Endothelial cell of umbilical vein (primary cell): ENCODE results near the gene RYR2. TPM values are rescaled to one million over a fixed set of nuclear protein-coding genes. Genes with fewer than 3 reads are reported as not detected.
A peak's percentile ranks its signal among the peaks of the same experiment; 100 is the strongest.

ENCODE experiments used
- BruUV-seq: library from RNA; stranded (reverse); fragments of 400-500 nt; replicated peaks from 2 replicates; lab custom pipeline; 2021; lab: Mats Ljungman, UMichigan
- CTCF ChIA-PET: fragments of 300-600, 350-600 bp; sonication (Branson Sonifier 250); formaldehyde crosslinking; loops from one replicate; lab custom pipeline; 2021; ENCODE audit warnings: antibody characterized with exemption, inconsistent platforms; lab: Charles Lee
- POLR2A ChIA-PET: fragments of 300-600, 350-600 bp; sonication (Branson Sonifier 250); formaldehyde crosslinking; loops from one replicate; lab custom pipeline; 2021; ENCODE audit warnings: antibody characterized with exemption, inconsistent platforms; lab: Charles Lee
- DNase-seq: peaks from one replicate; pipeline ENCODE4 v3.0.0-alpha.2; 2011; ENCODE audit warnings: low read depth, low spot score
- FAIRE-seq: peaks from 2 replicates; lab custom pipeline; 2011; peaks lifted over from hg19 to GRCh38; lab: Jason Lieb, UNC
- H2AFZ ChIP-seq: 2 replicates; pipeline ENCODE4 v1.6.0; 2012; ENCODE audit warnings: low read depth, low read length, control low read depth, inconsistent platforms
- H3K27ac ChIP-seq: 2 replicates; pipeline ENCODE4 v1.5.1; 2011; ENCODE audit warnings: low read depth, mild to moderate bottlenecking, control low read depth, low read length, moderate library complexity; ENCODE audit not compliant: insufficient read depth
- H3K27me3 ChIP-seq, 2 experiments: 2 replicates each; pipeline versions ENCODE4 v1.6.0 to v1.6.1; 2011; ENCODE audit warnings: low read length in 2 of 2, mixed read lengths in 1 of 2; ENCODE audit not compliant: control insufficient read depth in 2 of 2, insufficient read depth in 2 of 2
- H3K36me3 ChIP-seq, 2 experiments: 2 replicates in 1 of 2; 3 replicates in 1 of 2; pipeline ENCODE4 v1.5.1; 2011; ENCODE audit warnings: low read length in 2 of 2, mild to moderate bottlenecking in 1 of 2, moderate library complexity in 1 of 2; ENCODE audit not compliant: control insufficient read depth in 2 of 2, insufficient read depth in 2 of 2; ENCODE audit errors: extremely low read depth in 1 of 2
- H3K4me1 ChIP-seq: 3 replicates; pipeline ENCODE4 v1.5.1; 2011; ENCODE audit warnings: mild to moderate bottlenecking, low read length; ENCODE audit not compliant: control insufficient read depth, insufficient read depth; ENCODE audit errors: extremely low read depth
- H3K4me2 ChIP-seq: 2 replicates; pipeline ENCODE4 v1.6.1; 2011; ENCODE audit warnings: low read length, control low read depth, mixed read lengths; ENCODE audit not compliant: insufficient read depth
- H3K4me3 ChIP-seq, 3 experiments: fragments of 200-600 bp in 1 of 3; sonication (generic), shearing (Covaris generic) in 1 of 3; replicated peaks in 1 of 3; 2 replicates each; pipeline ENCODE4 v1.5.1; 2011 to 2016; ENCODE audit warnings: control low read depth in 3 of 3, low read length in 3 of 3, mild to moderate bottlenecking in 2 of 3, inconsistent platforms in 1 of 3, low read depth in 1 of 3, moderate library complexity in 1 of 3; ENCODE audit not compliant: insufficient read depth in 1 of 3
- H3K79me2 ChIP-seq: 2 replicates; pipeline ENCODE4 v1.6.0; 2012; ENCODE audit warnings: low read length, inconsistent platforms; ENCODE audit not compliant: control insufficient read depth, insufficient read depth
- H3K9ac ChIP-seq: replicated peaks from 2 replicates; pipeline ENCODE3; 2011; ENCODE audit warnings: low read length, control low read depth; ENCODE audit not compliant: insufficient read depth; ENCODE audit errors: extremely low read depth
- H3K9me1 ChIP-seq: replicated peaks from 3 replicates; pipeline ENCODE4 v1.6.0; 2011; ENCODE audit warnings: mild to moderate bottlenecking, low read length; ENCODE audit not compliant: control insufficient read depth, insufficient read depth; ENCODE audit errors: extremely low read depth
- H3K9me3 ChIP-seq: replicated peaks from 2 replicates; pipeline ENCODE4 v1.5.1; 2012; ENCODE audit warnings: low read length, inconsistent platforms; ENCODE audit not compliant: control insufficient read depth, insufficient read depth
- H4K20me1 ChIP-seq: replicated peaks from 2 replicates; pipeline ENCODE3; 2011; ENCODE audit warnings: mild to moderate bottlenecking, low read length; ENCODE audit not compliant: control insufficient read depth, insufficient read depth; ENCODE audit errors: extremely low read depth
- CTCF ChIP-seq, 2 donors: IDR thresholded peaks; 1 replicate in 1 of 2; 2 replicates in 1 of 2; pipeline ENCODE4 v1.5.1; 2011; ENCODE audit warnings: low read length in 2 of 2, mild to moderate bottlenecking in 2 of 2, moderate library complexity in 2 of 2, control low read depth in 1 of 2, inconsistent platforms in 1 of 2, low read depth in 1 of 2; ENCODE audit not compliant: insufficient read depth in 1 of 2; ENCODE audit errors: extremely low read depth in 1 of 2
- EZH2 ChIP-seq: IDR thresholded peaks from 2 replicates; pipeline ENCODE4 v1.6.1; 2012; ENCODE audit warnings: borderline replicate concordance, low read depth, mild to moderate bottlenecking, moderate library complexity, low read length, inconsistent platforms; ENCODE audit not compliant: severe bottlenecking
- FOS ChIP-seq: IDR thresholded peaks from 2 replicates; pipeline ENCODE4 v1.6.1; 2011; ENCODE audit warnings: mild to moderate bottlenecking, low read length, moderate library complexity, borderline replicate concordance; ENCODE audit not compliant: insufficient read depth
- GATA2 ChIP-seq: IDR thresholded peaks from 2 replicates; pipeline ENCODE4 v1.7.0; 2011; ENCODE audit warnings: low read depth, mild to moderate bottlenecking, moderate library complexity, mixed read lengths, low read length; ENCODE audit not compliant: insufficient read length, insufficient read depth
- JUN ChIP-seq: IDR thresholded peaks from 2 replicates; pipeline ENCODE4 v1.6.1; 2011; ENCODE audit warnings: borderline replicate concordance, low read depth; ENCODE audit not compliant: insufficient read length, insufficient read depth
- MYC ChIP-seq: IDR thresholded peaks from one replicate; pipeline ENCODE4 v1.6.1; 2011; ENCODE audit warnings: mild to moderate bottlenecking, low read depth, low read length
- POLR2A ChIP-seq: IDR thresholded peaks from 2 replicates; pipeline ENCODE4 v1.6.1; 2012; ENCODE audit warnings: low read depth, mild to moderate bottlenecking, control low read depth, low read length
- POLR2AphosphoS5 ChIP-seq: IDR thresholded peaks from 2 replicates; pipeline ENCODE4 v1.6.1; 2012; ENCODE audit warnings: low read depth, mild to moderate bottlenecking, control low read depth, low read length, moderate library complexity; ENCODE audit not compliant: insufficient read depth
- dilution Hi-C: fragments of 300-500 bp; cut with MboI; formaldehyde crosslinking; loops from one replicate; pipeline ENCODE4 v1.15.0; 2019; ENCODE audit warnings: low sequenced_read_pairs; ENCODE audit not compliant: extremely low pct_ligation_motif_present
- intact Hi-C: fragments of 100-400 bp; cut with micrococcal nuclease; formaldehyde crosslinking; loops from one replicate; pipeline ENCODE4 v1.10.0; 2022
- polyA plus RNA-seq, 4 experiments: library from polyadenylated mRNA; depleted of rRNA in 3 of 4; stranded (reverse) in 3 of 4; unstranded in 1 of 4; fragments of >200 nt; gene quantifications; 2 replicates each; pipeline versions ENCODE4 v1.2.1 to v1.2.3, GENCODE V29; 2011 to 2012; ENCODE audit warnings: missing spikeins in 1 of 4
- total RNA-seq: library from RNA; stranded (reverse); gene quantifications from 2 replicates; pipeline ENCODE4 v1.2.3, GENCODE V29; 2021
- TF ChIP-seq, protein P1 (sequence below): IDR thresholded peaks from 2 replicates; pipeline ENCODE4 v1.6.1; 2011; ENCODE audit not compliant: insufficient read depth, insufficient read length

The RYR2 gene
- total and polyA plus RNA-seq, 2 donors (not counting 3 experiments of a cell fraction or from before 2014, with no cell fraction given), result not detected

DNA sequence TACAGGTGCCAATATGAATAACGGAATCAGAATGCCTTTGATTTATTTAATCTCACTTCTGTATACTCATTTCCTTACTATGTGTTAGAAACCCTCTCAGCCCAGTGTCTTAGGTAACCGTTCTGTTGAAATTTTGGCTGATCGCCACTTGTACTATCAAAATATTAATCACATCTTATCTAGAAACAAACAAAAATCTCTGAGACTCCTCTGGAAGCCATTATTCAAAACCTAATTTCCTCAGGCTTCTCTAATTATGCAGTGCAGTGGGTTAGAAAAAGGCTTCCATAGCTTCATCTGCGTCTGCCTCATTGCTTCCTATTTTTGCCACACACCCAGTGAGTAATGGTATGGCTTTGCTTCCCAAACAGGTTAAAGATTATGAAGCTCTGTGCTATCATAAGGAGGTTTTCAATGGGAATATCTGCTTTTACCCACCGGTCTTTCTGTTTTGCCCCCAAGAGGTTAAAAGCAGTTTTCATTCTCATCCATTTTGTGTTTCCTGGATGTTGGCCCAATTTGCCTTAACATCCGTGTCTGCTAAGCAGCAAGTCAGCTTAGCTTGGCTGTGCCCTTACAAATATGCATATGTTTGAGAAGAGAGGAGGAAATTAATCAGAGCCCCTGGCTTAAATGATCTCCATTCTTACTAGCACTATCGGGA lies 129.6 kb downstream of the RYR2 start:
- Histone ChIP-seq H3K27ac (peak overlapping the region; percentile 8), H3K36me3 (no peaks in the 10 kb centered on the region), H3K9me3 (peaks cover 1% of the 10 kb centered on the region), H3K9me1 (no peaks in the 10 kb centered on the region), H4K20me1 (no peaks in the 10 kb centered on the region), H3K9ac (no peak overlapping the region), H2AFZ (peak overlapping the region; percentile 15), H3K4me1 (peaks cover 6% of the 10 kb centered on the region), H3K79me2 (no peaks in the 10 kb centered on the region), H3K4me3 (no peak overlapping the region), H3K4me2 (no peak overlapping the region), H3K27me3 (no peaks in the 10 kb centered on the region)
- DNase-seq, result peak; percentile 2
- POLR2A ChIA-PET, result no interaction called here
- intact Hi-C loops, result no loop called here
- CTCF ChIA-PET, result no interaction called here
- TF ChIP-seq EZH2, result no peak
- no peak for TF ChIP-seq JUN
- no peak for TF ChIP-seq POLR2A
- TF ChIP-seq GATA2, result peak; percentile 65
- TF ChIP-seq, protein P1, sequence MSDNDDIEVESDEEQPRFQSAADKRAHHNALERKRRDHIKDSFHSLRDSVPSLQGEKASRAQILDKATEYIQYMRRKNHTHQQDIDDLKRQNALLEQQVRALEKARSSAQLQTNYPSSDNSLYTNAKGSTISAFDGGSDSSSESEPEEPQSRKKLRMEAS, result no peak
- TF ChIP-seq POLR2AphosphoS5, result no peak
- dilution Hi-C loops, result no loop called here
- FAIRE-seq, result no peak
- BruUV-seq, result no TSS peak

- Histone ChIP-seq H3K4me1 (peaks cover under 1% of the 10 kb centered on the region), H4K20me1 (no peaks in the 10 kb centered on the region), H3K36me3 (no peaks in the 10 kb centered on the region), H3K9ac (no peak overlapping the region), H3K9me3 (peaks cover 1% of the 10 kb centered on the region), H3K27me3 (no peaks in the 10 kb centered on the region), H3K4me2 (no peak overlapping the region), H2AFZ (peak overlapping the region; percentile 15), H3K4me3 (no peak overlapping the region), H3K79me2 (no peaks in the 10 kb centered on the region), H3K27ac (no peak overlapping the region), H3K9me1 (no peaks in the 10 kb centered on the region)
- CTCF ChIA-PET, result no interaction called here
- POLR2A ChIA-PET, result no interaction called here
- DNase-seq (no peak), FAIRE-seq (no peak)
- dilution Hi-C loops, result no loop called here
- intact Hi-C loops, result no loop called here
- BruUV-seq, result no TSS peak
- no peak for TF ChIP-seq JUN
- no peak for TF ChIP-seq EZH2
- TF ChIP-seq GATA2, result no peak
- TF ChIP-seq CTCF (IDR thresholded peaks at IDR 0.05; ENCODE audit: extremely low read depth in 1 of 2, insufficient read depth in 1 of 2, low read depth in 1 of 2, low read length in 2 of 2), result no peak
- TF ChIP-seq POLR2A, result no peak
- TF ChIP-seq FOS, result no peak
- no peak for TF ChIP-seq POLR2AphosphoS5
- TF ChIP-seq MYC, result no peak
- TF ChIP-seq, protein P1, result no peak
These were observed 130.1 kb downstream of the RYR2 start for GRCh38 chr1:237172118-237172485.
